ENCODE measurements around the gene SELENOF. TPM values are rescaled to one million over a fixed set of nuclear protein-coding genes. Genes with fewer than 3 reads are reported as not detected.
"Not testable (repeated sequence)": the region's sequence is repeated elsewhere in the genome, so short reads cannot be mapped to it uniquely, and the experiment has no call there.

The SELENOF gene
- total RNA-seq, 1 donor from 2014 or later: 129 TPM

DNA sequence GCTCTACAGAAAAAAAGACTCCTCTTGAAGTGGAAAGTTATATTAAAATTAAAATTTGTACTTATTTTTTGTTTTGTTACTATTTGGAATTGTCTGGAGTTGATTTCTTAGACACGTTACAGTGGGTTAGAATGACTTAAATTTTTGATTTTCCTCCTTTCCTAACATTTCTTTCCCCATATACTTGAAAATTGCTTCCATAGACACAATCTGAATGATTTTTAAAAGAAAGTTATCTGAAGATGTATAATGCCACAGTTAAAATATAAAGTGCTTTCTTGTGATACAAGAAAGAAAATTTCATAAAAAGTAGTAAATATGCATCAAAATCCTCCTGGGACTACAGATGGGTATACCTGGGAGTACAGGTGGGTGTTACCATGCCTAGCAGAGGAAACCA is 2.8 kb upstream of the SELENOF start:
- DNase-seq (ENCODE audit: low read depth): no peak

DNA sequence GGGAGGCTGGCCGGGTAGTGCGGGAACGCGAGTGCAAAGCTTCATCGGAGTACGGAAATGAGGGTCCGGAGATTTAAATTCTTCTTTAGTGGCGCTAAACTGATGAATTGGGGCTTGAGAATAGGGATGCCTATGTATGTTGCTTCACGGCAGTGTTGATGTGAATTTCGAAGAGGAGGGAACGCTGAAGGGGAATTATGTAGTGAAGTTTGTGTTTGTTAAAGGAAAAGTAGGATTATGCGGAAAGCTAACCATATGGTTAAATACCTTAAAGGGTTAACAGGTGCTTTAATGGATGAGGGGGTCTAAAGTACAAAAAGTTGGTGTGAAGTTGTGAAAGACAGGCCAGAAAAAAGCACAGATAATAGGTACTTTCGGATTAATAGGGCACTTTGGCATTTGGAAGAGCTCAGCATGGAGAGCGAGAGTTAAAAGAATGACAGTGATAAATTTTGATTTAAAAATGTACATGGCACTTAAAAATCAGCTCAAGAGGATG is 1.9 kb upstream of the SELENOF start:
- peak; percentile 10 for DNase-seq (ENCODE audit: low read depth)

DNA sequence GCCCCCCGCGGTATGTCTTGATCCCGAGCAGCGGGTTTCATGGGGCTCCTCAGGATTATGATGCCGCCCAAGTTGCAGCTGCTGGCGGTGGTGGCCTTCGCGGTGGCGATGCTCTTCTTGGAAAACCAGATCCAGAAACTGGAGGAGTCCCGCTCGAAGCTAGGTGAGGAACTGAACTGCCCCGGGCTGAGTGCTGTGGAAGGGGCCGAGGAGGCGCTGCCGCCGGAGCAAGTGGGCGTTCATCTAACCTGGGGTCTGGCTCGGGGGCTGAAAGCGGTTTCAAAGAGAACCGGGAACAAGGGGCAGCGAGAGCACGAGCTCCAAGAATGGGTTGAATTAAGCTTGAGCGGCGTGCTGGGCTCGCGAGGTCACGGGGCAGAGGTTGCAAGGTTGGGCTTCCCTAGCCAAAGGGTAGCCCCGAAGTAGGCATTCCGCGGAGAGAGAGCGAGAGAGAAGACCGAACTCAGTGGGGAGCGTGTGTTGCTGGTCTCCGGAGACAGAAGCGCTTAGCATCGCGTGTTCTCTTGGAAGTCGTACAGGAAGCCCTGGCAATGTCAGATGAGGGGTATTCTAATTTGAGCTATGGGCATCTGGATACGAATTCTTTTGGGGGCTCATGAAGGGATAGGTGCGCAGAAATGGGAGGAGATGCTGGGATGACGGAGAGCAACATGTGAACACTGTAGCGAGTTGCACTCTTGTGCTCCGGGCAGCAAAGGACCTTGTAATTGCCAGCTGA is 1.2 kb upstream of the SELENOF start:
- peak; percentile 69 for DNase-seq (ENCODE audit: low read depth)

DNA sequence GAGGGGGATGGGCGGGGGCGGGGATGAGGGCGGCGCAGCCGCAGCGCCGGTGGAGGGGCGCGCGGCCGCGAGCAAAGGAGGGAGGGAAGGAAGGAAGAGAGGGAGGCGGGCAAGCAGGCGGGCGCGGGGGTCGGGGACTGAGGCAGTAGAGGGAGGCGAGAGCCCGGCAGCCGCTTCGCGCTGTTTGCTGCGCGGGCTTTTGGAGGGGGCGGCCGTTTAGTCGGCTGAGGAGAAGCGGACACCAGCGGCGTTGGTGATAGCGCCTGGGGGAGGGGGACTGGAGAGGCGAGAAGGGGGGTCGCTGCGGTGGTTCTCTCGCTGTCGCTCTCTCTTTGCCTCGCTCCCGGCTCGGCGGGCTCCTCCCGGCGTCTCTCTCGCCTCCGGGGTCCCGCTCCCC is 673 bp upstream of the SELENOF start, which contains the start of gene HS2ST1:
HS2ST1 (plus strand) TSS at position 35 of the 397 bp plus-strand sequence.
- DNase-seq (ENCODE audit: low read depth): no peak

DNA sequence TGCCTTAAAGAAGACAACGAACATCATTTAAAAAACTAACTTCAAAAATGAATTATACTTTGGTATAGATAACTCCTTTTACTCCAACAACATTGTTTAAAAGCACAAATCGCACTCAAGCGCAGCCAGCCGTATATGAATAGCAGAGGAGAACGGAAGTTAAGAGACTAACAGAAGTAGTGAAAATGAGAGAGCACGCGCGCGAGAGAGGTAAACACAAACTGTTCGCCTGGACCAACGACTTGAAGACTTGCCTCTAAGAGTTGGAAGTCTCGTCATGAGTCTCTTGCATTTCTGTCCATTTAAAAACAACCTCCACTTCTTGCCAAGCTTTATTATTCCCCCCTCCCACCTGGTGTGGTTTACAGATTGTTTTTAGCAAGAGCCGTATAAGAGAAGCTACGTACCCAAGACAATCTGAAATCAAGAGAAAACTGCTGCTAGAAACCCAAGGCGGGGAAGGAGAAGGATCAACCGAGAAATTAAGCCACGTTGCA is 479 bp downstream of the SELENOF start:
- DNase-seq (ENCODE audit: low read depth): no peak

DNA sequence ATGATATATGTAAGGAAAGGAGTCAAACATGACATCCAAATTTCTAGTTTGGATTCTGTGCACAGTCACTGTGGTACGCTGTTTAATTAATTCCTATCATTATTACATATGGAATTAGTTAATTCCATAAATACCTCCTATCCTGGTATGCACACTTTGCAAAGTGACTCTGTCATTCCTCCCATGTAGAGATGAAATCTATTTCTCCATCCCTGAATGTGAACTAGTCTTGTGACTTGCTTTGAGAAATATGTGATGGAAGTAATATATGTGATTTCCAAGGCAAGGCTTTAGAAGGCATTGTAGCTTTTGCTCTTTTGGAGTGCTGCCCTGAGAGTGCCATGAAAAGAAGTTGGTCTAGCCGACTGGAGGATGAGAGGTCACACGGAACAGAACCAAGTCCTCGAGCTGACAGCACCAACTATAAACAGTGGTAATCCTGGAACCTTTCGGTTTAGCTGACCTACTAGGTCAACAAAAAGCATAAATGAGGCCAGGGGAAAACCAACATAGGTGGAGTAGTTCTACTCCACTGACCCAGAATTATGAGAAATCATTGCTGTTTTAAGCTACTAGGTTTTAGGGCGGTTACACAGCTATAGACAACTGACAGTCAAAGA is 1.5 kb downstream of the SELENOF start:
- DNase-seq (ENCODE audit: low read depth): no peak

DNA sequence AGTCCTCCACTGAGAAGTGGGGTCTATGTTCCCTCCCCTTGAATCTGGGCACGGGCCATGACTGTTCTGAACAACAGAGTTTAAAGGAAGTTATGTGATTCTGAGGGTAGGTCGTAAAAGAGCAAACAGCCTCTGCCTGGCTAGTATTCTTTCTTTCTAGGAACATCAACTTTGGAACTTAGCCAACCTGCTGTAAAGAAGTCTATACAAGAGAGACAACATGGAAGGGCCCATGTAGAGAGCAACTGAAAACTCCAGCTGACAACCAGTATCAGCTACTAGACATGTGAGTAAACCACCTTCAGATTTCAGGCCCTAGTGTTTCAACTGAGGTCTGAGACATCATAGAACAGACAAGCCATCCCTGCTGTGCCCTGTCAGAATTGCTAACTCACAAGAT is 7.5 kb downstream of the SELENOF start:
- DNase-seq (ENCODE audit: low read depth): no peak

DNA sequence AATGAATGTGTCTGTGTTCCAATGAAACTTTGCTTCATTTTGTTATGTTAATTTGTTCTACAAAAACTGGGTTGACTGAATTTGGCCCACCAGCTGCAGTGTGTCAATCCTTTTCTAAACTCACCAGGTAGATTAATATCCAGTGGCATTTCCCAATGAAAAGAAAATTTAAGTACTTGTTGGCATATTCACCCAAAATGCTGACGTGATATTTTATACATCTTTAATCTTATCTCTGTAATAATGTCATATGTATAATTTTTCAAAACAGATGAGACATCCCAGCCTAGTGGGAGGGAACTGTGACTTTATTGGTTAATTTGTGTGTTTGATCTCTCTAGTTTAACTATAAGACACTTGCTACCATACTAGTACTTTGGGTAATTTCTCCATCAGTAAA is 8.1 kb downstream of the SELENOF start:
- no peak for DNase-seq (ENCODE audit: low read depth)

DNA sequence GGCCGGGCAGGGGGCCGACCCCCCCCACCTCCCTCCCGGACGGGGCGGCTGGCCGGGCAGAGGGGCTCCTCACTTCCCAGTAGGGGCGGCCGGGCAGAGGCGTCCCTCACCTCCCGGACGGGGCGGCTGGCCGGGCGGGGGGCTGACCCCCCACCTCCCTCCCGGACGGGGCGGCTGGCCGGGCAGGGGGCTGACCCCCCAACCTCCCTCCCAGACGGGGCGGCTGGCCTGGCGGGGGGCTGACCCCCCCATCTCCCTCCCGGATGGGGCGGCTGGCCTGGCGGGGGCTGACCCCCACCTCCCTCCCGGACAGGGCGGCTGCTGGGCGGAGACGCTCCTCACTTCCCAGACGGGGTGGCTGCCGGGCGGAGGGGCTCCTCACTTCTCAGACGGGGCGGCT is 14.5 kb downstream of the SELENOF start:
- not testable (repeated sequence) for DNase-seq (ENCODE audit: low read depth)

DNA sequence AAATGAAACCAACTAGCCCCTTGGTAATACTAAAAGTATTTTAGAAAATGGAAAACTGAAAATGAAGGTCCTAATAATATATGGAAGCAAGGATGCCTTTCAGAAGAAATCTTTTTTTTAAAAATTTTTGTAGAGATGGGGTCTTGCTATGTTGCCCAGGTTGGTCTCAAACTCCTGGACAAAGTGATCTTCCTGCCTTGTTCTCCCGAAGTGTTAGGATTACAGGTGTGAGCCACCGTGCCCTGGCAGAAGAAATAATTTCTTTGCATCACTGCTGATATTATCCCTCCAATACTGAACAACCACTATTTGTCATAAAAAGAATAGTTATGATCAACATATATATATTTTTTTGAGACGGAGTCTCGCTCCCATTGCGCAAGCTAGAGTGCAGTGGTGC is 25.6 kb downstream of the SELENOF start:
- DNase-seq (ENCODE audit: low read depth): no peak

DNA sequence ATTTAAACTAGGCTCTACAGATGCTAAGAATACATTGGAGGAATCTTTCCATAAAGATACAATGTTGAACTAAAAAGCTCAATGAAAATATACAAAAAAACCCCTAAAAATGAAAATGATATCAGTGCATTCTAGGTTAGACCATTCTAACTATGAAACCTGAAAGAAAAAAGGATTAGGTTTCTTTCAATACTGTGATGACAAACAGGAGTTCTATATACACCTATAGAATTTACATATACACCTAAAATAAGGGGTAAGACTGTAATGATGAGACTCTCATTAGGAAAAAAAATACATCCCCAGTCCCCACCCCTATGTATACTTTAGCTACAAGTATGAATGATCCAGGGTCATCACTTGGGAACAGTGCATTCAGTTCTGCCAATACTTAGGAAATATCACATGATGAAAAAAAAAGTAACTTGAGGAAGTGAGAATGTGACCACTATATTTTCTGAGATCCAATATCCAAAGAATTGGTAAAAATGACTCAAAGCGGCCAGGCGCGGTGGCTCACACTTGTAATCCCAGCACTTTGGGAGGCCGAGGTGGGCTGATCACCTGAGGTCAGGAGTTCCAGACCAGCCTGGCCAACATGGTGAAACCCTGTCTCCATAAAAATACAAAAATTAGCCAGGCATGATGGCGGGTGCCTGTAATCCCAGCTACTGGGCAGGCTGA is 26.3 kb downstream of the SELENOF start:
- DNase-seq (ENCODE audit: low read depth): no peak

DNA sequence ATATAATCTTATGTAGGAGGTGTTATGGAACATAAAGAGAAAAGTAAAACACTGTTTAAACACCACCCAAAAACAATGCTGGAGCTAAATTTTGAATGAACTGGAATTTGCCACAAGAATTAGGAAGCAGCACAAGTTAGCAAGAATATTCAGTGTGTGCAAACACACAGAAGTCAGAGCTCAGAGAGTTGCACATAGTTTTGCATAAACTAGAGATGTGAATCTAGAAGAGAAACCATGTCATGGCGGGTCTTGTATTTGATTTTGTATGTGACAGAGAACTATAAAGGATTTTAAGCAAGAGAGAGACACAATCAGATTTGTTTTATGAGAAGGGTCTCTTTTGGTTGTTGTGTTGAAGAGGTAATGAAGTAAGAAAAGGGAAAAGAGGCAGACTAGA is 38.2 kb downstream of the SELENOF start:
- DNase-seq (ENCODE audit: low read depth): no peak

DNA sequence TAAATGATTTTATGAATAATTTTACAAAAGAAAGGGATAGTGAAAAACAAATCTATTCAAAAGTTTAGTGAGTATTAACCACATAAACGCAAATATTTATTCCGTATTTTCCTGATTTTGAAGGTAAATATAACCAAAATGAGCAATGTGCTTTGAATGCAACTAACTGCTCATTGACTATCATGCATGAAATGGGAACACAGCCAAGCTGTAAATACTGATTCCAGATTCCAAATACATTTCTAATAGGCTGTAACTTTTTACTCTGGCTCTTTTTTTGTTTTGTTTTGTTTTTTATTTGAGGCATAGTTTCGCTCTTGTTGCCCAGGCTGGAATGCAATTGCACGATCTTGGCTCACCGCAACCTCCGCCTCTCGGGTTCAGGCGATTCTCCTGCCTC is 41.8 kb downstream of the SELENOF start:
- DNase-seq (ENCODE audit: low read depth): no peak

DNA sequence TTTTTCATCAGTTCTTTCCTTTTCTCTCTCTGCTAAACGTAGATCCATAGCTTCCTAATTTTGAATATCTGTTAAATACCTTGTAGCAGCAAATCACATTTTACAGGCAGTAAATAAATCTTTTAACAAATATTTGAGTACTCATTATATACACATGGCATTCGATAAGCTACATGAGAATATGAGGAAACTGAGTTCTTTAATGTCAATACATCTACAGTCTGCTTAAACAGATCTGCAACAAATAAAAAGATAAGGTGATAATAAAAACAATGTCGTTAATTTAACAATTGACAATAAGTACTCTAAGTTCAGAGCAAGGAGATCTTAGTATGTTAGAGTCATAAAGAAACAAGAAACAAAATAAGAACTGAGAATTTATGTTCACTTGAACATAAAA is 42.9 kb downstream of the SELENOF start:
- no peak for DNase-seq (ENCODE audit: low read depth)

DNA sequence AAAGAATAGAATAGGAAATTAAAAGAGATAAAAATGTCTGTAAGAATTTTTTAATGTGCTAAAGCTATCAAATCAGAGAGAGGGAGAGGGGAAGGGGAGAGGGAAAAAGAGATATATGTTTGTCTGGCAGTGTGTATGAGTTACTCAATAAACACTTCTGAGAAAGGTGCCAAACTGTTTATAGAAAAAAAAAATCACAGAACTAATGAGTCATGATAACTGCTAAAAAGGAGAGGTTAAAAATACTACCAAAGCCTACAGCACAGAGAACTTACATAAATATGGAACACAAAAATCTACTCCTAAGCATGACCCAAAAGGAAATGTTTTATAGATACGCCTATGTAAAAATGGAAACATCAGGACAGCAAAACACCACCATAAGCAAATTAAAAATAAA is 45.4 kb downstream of the SELENOF start:
- no peak for DNase-seq (ENCODE audit: low read depth)

DNA sequence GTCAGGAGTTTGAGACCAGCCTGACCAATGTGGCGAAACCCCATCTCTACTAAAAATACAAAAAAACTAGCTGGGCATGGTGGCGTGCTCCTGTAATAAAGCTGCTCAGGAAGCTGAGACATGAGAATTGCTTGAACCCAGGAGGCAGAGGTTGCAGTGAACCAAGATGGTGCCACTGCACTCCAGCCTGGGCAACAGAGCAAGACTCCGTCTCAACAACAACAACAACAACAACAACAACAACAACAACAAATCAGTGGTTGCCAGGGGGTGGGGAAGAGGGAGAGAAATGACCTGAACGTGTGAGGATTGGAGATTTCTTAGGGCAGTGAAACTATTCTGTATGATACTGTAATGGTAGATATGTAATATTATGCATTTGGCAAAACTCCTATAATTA is 46.6 kb downstream of the SELENOF start:
- DNase-seq (ENCODE audit: low read depth): not testable (repeated sequence)

DNA sequence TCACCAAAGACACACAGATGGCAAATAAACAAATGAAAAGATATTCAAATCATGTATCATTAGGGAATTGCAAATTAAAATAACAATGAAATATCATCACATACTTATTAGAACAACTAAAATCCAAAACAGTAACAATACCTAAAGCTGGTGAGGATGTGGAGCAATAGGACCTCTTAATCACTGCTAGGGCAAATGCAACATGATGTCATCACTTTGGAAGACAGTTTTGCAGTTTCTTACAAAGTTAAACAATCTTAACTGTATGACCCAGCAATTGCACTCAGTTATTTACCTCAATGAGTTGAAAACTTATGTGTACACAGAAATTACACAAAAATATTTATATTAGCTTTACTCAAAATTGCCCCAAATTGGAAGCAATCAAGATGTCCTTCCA is 47.3 kb downstream of the SELENOF start:
- DNase-seq (ENCODE audit: low read depth): peak; percentile 4

DNA sequence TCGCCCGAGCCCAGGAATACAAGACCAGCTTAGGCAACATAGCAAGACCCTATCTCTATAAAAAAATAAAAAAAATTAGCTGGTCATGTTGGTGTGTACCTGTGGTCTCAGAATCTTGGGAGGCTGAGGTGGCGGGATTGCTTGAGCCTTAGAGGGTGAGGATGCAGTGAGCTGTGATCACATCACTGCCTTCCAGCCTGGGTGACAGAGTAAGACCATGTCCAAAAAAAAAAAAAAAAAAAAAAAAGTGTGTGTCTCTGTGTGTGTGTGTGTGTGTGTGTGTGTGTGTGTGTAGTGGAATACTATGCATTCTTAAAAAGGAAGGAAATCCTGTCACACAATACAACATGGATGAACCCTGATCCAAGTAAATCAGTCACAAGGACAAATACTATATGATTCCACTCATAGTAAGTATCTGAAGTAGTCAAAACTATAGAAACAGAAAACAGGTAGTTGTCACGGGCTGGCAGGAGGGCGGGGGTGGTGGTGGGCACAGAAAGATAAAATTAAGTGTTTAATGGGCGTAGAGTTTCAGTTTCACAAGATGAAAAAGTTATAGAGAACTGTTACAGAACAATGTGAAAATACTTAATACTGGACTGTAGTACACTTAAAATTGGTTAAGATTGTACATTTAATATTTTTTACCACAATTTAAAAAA is 47.8 kb downstream of the SELENOF start:
- no peak for DNase-seq (ENCODE audit: low read depth)

DNA sequence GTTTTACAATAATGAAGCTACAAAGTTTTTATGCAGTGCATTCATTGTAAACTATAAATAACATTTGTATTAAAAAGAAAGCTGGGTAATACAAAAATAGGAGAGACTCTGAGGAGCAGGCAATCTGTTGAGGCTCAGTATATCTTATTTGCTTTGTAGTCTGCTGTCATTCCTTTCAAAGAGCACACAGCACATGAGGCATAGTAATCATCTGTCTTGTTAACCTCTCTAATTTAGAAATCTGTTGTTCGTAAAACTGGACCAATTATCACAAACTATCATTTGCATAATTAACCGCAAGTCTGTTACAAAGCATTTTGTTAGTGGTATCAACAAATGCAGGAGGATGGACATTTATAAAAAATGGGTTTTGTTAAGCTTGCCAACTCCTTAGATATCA is 51.0 kb downstream of the SELENOF start:
- DNase-seq (ENCODE audit: low read depth): no peak

DNA sequence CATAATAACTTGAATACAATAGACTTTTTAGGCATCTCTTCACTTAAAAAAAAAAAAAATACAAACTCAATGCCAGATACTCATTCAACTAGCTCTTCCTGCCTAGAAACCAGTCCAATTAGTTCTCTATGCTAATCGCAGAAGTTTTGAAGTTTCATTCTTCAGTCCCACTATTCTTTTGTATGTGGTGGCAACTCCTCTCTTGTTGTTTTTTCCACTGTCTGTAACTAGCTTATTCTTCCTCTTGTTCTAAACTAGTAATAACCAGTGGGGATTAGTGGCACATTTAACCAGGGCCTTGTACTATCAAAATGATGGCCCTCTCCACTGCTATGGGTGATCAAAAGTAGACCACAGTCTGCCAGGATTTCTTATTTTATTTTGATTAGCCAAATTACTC is 52.5 kb downstream of the SELENOF start:
- DNase-seq (ENCODE audit: low read depth): no peak

DNA sequence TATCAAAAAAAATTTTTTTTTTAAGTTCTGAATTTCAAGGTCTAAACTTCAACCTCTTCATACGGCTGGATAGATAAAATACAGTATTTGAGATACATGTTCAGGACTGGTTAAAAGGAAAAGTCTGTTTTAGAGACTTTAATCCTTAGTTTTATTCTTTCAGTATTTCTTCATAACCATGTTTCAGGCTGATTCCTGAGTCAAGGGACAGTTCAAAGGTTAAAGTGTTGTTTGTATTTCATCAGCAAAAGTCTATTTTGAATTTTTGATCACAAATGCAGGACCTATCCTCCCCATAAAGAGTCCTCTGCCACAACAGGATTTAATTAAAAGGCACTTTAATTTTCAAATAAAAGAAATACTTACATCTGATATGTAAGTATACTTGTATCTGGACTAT is 53.5 kb downstream of the SELENOF start:
- no peak for DNase-seq (ENCODE audit: low read depth)

DNA sequence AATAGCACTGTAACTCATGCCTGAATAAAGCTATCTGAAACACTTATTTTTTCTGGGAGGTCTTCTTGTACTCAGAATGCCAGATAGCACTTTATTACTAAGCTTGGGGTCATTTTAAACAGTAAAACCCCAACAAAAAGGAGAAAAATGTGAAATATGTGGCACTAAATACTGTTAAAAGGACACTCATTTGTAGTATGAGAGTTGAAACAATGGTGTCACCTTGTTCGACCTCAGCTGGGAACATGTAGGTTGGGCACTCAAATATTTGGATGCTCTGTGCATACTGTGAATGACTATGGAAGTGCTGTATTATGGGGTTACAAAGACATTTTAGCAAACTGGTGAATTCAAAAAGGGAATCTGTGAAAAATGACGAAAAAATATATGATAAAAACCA is 53.9 kb downstream of the SELENOF start:
- DNase-seq (ENCODE audit: low read depth): no peak

Measured in myocyte (in vitro differentiated cells).